Measurements from ENCODE around the gene PCDH12. TPM values are rescaled to one million over a fixed set of nuclear protein-coding genes. Genes with fewer than 3 reads are reported as not detected.

The PCDH12 gene
- total and polyA plus RNA-seq, 2 of the 8 experiments (the other 6 are each of a cell fraction or from before 2014, with no cell fraction given), result 0.06 to 0.17 TPM

DNA sequence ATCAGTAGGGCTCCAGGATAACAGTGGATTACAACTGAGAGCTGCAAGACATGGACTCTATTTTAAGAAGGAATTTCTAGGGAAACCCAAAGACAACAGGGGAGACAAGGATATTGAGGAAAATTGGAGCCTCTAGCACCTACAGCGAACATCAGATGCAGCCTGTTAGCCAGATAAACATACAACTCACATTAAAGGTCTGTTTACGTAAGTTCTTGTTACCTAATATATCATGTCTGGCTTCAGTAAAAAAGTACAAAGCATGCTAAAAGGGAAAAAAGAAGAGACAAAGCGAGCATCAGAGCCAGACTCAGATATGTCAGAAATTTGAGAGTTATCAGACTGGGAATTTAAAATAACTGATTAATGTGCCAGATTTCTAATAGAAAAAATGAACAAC, 37.7 kb upstream of the PCDH12 start:
- Histone ChIP-seq H3K79me2 (ENCODE audit: control insufficient read depth in 1 of 2, insufficient read depth in 2 of 2, low read length in 2 of 2) (0 out of 4 replicates have a peak, but pooled peaks cover 0 to 3% of the 10 kb centered on the region in 2 experiments), H4K20me1 (replicated peaks in 1 of 2; ENCODE audit: control insufficient read depth in 1 of 2, insufficient read depth in 2 of 2, low read length in 2 of 2) (no peaks in the 10 kb centered on the region), H2BK5ac (ENCODE audit: low read depth, low read length) (no peak overlapping the region), H4K8ac (ENCODE audit: extremely low read depth, insufficient read depth, low read length) (no peak overlapping the region), H2BK20ac (ENCODE audit: low read length) (no peak overlapping the region), H3K27ac (ENCODE audit: low read depth, low read length) (no peak overlapping the region), H3K23ac (ENCODE audit: insufficient read length) (no peak overlapping the region), H3K56ac (replicated peaks; ENCODE audit: insufficient read length, low read depth, low read length) (no peak overlapping the region), H4K91ac (replicated peaks; ENCODE audit: insufficient read length, low read length) (no peak overlapping the region), H2BK15ac (ENCODE audit: low read length) (no peak overlapping the region), H3K4ac (replicated peaks; ENCODE audit: insufficient read length, low read depth, low read length) (no peak overlapping the region), H2BK12ac (ENCODE audit: low read depth, low read length) (no peak overlapping the region), H3K79me1 (ENCODE audit: low read depth, low read length) (no peaks in the 10 kb centered on the region), H3K4me3 (ENCODE audit: extremely low read depth in 1 of 4, insufficient read depth in 2 of 4, low read depth in 3 of 4, low read length in 4 of 4) (no peak overlapping the region), H3K9me3 (ENCODE audit: insufficient read depth in 2 of 2, low read depth in 1 of 2, low read length in 1 of 2) (no peaks in the 10 kb centered on the region), H3K4me1 (replicated peaks in 1 of 4; ENCODE audit: control insufficient read depth in 3 of 4, insufficient read depth in 4 of 4, low read length in 3 of 4) (no peaks in the 10 kb centered on the region), H4K5ac (ENCODE audit: insufficient read length, low read depth, low read length) (no peak overlapping the region), H3K18ac (ENCODE audit: extremely low read depth, low read length) (no peak overlapping the region), H2BK120ac (replicated peaks; ENCODE audit: low read depth, low read length) (no peak overlapping the region), H3K4me2 (ENCODE audit: insufficient read depth in 1 of 2, low read depth in 2 of 2, low read length in 2 of 2) (no peak overlapping the region), H3K27me3 (replicated peaks in 1 of 4; ENCODE audit: control insufficient read depth in 3 of 4, extremely low read depth in 1 of 4, insufficient read depth in 3 of 4, low read length in 3 of 4) (no peaks in the 10 kb centered on the region), H3K36me3 (ENCODE audit: control insufficient read depth in 2 of 4, insufficient read depth in 4 of 4, low read length in 3 of 4) (peaks cover 0 to 9% (median 5%) of the 10 kb centered on the region in 4 experiments; a peak in 5 of 8 replicates), H3K9ac (replicated peaks in 1 of 4; ENCODE audit: extremely low read depth in 1 of 4, low read depth in 3 of 4, low read length in 3 of 4) (no peak overlapping the region), H2AK5ac (ENCODE audit: low read depth, low read length) (no peak overlapping the region), H3K14ac (ENCODE audit: insufficient read length) (no peak overlapping the region), H2AFZ (ENCODE audit: low read length) (no peak overlapping the region), H3K23me2 (ENCODE audit: low read depth, low read length) (no peaks in the 10 kb centered on the region)
- ChIA-PET CTCF (ENCODE audit: partially characterized antibody) (interaction anchor here (0.7 to 8.6 kb wide), 5 partner anchors 16 to 152 kb away, joined by 3 to 113 read pairs (median 4); no protein-coding TSS in a partner anchor), POLR2A (ENCODE audit: partially characterized antibody) (no interaction called here)
- WGBS, 2 experiments (ENCODE audit: extremely low coverage in 1 of 2, insufficient coverage in 1 of 2, insufficient read length in 1 of 2, insufficient replicate concordance in 2 of 2, low coverage in 1 of 2, low lambda C conversion rate in 2 of 2, missing lambda C conversion rate in 1 of 2), result 93% methylated on average over 3 of the region's 3 CpGs; no CpG with 5 or more reads in 1 of the 2 experiments
- no peak for DNase-seq (ENCODE audit: low read depth in 1 of 2, low spot score in 2 of 2)
- no peak for FAIRE-seq
- no peak for TF ChIP-seq JUN (IDR thresholded peaks at IDR 0.05; ENCODE audit: low read depth, low read length)
- TF ChIP-seq ZNF274 (IDR thresholded peaks at IDR 0.05; ENCODE audit: borderline replicate concordance, extremely low read depth, low read length), result no peak
- no peak for TF ChIP-seq GABPA (IDR thresholded peaks at IDR 0.05; ENCODE audit: borderline replicate concordance, insufficient read depth, low read length)
- no peak for TF ChIP-seq BRCA1 (IDR thresholded peaks at IDR 0.05; ENCODE audit: low read depth, low read length)
- no peak for TF ChIP-seq KDM4A (IDR thresholded peaks at IDR 0.05; ENCODE audit: low read depth, low read length, severe bottlenecking)
- no peak for TF ChIP-seq SP4 (IDR thresholded peaks at IDR 0.05; ENCODE audit: low read length)
- no peak for TF ChIP-seq CEBPB (IDR thresholded peaks at IDR 0.05; ENCODE audit: low read depth, low read length)
- TF ChIP-seq, protein P1, sequence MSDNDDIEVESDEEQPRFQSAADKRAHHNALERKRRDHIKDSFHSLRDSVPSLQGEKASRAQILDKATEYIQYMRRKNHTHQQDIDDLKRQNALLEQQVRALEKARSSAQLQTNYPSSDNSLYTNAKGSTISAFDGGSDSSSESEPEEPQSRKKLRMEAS (IDR thresholded peaks at IDR 0.05), result no peak
- TF ChIP-seq CTBP2 (IDR thresholded peaks at IDR 0.05; ENCODE audit: borderline replicate concordance, insufficient read depth, insufficient read length, low read length), result no peak
